CD4-positive, alpha-beta T cell treated with Interferon alpha-2 for 1 hour (primary cell): Measurements from ENCODE around the gene NOTCH4.
A peak's percentile ranks its signal among the peaks of the same experiment; 100 is the strongest.

Experiments
- DNase-seq, 2 donors: peaks; one replicate each; pipeline ENCODE4 v3.0.0-alpha.2; 2020 to 2022

The NOTCH4 gene

DNA sequence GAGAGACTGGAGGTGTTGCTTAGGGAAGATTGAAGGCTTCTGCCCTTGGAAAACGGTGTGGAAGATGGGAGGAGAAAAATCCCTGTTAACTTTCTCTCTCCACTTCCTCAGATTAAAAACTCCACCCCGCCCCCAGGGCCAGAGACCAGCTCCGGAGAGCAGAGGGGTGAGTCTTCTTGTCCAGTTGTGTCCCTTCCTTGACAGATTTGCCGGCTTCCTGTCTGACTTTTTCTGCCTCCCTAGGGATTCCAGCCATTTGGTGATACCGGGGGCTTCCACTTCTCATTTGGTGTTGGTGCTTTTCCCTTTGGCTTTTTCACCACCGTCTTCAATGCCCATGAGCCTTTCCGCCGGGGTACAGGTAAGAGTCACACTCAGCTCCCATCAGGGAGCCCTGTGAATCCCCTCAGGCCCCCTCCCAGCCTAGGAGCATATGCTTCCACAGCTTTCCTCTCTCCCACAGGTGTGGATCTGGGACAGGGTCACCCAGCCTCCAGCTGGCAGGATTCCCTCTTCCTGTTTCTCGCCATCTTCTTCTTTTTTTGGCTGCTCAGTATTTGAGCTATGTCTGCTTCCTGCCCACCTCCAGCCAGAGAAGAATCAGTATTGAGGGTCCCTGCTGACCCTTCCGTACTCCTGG is 44.0 kb downstream of the NOTCH4 start:
- DNase-seq: no peak

DNA sequence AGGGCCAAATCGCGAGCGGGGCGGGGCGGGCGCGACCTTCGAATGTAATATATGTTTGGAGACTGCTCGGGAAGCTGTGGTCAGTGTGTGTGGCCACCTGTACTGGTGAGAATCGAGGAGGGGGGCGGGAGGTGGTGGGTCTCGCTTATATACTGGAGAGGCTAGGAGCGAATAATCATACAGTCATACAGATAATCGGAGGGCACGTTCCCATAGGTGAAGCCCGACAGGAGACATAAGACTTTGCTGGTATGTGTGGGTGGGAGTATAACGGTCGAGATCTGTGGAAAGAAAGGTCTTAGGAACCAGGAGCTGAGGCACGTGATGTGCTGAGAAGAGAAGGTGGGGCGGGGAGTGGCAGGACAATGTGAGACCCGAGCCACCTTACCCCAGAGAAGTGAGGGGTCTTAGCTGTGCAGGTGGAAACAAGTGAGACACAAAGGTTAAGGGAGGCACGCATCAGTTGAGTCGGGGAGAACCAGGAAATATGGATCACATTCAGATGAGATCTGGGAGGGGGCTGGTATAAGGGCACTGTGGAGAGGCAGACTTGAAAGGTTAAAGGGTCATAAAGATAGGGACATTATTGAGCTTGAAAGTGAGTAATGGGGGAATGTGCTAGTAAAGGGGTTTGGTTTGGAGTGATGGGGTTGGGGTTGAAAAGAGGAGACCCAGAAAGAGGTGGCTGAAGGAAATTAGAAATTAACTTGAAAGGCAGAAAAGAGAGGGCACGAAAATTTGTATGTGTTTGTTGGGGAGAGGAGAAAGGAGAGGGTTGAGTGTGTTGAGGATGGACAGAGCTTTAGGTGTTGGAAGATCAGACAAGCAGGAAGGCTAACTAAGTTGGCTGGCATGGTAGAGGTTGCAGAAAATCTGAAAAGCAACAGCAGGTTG is 45.1 kb downstream of the NOTCH4 start:
- DNase-seq: no peak

DNA sequence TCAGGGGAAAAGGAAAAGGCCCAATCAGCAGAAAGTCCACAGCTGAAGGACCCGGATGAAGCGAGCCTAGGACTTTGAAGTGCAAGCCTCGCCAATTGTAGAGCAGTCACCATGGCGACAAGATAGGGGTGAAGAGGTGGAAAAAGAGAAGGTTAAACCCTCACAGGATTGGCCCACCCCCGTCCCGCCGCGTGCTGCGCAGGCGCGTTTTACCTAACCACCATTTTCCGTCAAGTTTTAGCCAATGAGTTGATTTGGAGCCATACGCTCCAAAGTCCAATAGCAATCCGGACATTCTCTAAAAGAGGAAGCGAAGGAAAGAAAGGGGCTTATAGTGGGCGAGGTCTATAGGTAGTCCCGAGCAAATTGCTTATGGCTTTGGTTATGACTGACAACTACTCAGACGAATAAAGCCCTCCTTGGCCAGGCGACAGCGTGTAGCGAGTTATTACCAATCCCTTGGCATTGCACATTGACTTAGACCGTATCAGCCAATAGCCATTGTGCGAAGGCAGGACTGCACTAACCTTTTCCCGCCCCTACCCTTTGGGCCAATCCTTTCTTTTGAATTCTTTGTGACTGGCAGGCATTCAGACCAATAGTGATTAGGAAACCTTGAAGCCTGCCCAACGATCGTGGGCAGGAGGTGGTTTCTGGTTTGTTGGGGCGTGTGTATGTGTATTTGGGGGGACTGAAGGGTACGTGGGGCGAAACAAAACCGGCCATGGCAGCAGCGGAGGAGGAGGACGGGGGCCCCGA is 45.9 kb downstream of the NOTCH4 start, which contains the start of gene RNF5:
Gene RNF5 (plus strand): TSS at position 618 of the 759 bp plus-strand sequence. CDS start 107 bp downstream, at position 725.
- peak; percentile 98 to 99 for DNase-seq

DNA sequence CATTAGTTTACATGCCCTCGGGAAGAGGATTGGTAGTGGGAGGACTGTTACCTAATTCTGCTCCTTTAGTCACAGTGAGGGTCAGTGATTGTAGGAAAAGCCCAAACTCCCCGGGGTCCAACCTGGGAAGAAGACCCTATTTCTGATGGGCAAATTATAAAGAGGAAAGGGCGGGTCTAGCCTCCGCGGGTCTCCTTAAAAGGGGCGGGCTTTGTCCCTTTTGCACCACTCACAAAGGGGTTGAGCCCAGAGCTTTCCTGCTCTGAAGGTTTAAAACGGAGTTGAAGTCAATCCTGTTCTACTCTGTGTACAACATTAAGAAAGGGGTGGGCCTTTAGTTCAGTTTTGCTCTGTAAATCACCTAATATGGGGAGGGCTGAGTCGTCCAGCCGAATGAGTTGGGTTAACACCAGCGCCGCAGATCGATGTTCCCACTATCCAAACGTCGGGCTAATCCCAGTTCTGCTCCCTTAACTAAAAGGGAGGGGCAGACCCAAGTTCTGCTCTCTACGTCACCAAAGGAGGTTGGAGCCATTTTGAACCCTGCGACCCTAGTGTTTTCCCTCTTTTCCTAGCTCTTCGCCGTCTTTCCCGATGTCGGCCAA is 46.6 kb downstream of the NOTCH4 start:
- peak in 1 of 2 donors; percentile 70 for DNase-seq

DNA sequence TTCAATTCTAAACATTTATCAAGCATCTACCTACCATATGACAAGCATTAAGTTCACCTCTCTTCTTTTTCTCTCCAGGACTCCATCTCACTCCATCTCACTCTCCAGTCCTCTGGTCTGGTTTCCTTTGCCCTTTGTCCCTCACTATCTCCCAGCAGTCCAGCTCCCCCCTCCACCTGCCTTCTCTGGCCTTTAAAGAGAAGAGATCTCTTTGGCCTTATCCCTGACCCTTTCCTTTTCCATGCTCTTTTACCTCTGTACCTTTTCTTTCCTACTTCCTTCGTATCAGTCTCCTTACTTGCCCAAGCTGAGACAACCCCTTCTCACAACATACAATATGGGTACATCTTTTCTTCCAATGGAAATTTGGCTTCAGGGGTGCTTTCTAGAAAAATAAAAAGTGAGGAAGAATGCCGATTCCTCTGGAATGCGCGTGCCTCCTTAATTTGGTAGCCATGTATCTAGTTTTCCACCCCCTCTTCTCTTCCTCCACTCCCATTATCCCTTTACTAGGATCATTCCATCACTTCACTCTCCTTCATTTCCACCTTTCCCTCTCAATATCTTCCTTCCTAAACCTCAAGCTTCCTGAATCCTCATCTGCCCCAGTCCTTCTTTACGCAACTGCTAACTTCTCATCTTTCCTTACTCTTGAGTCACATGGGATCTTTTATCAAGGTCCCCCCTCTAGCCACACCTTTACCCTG is 47.2 kb downstream of the NOTCH4 start:
- DNase-seq: no peak

DNA sequence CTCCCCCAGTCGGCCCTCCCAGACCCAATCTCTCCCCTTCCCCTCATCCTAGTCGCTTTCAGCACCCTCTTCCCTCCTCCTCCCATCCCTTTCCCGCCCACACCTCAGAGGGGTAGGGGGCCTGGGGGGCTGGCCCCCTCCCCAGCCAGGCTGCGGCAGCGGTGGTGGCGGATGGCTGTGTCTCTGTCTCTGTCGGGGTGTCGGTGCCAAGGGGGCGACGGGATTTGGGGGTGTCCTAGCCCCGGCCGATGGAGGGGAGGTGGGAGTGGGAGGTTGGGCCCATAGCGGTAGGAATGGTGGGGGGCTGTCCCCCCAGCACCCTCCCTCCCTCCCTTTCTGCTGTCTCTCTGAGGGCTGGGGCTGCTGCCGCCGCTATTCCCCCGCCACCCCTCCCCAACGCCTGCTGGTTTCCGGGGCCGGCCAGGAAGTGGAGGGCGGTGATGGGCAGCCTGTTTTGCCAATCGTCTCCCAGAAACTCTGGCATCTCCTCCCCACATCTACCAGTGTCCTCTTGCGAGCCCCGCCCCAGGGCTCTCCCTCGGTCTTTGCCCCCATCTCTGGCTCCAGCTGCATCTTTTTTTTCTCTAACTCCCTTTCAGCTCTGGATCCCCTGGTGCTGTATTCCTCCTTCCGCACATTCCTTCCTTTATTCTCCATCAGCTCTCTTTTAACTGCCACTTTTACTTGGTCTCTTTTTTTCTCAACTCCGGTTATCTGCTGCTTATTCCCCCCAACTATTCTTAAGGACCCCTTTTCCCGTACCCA is 48.0 kb downstream of the NOTCH4 start, which contains the start of gene AGPAT1:
Gene AGPAT1 (minus strand): TSS at position 374 of the 765 bp plus-strand sequence. CDS start 4,588 bp downstream, outside the sequence.
- peak; percentile 95 to 97 for DNase-seq

DNA sequence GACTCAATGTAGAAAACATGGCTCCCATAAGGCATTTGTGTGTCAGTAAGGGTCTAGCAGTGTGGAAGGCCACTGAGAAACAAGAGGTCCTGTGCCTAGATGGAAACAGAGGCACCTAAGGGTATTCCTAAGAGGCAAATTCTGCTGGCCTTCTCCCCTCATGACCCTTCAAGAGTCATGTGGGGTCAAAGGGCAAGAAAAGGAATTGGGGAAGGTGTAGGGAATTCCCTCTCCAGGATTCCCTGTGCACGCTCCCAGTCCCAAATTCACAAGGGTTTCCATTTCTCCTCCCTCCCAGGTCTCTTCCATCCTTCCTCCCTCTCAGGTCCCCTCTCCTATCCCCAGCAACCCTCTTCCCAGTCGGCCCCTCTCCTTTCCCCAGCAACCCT is 48.6 kb downstream of the NOTCH4 start:
- DNase-seq: no peak

DNA sequence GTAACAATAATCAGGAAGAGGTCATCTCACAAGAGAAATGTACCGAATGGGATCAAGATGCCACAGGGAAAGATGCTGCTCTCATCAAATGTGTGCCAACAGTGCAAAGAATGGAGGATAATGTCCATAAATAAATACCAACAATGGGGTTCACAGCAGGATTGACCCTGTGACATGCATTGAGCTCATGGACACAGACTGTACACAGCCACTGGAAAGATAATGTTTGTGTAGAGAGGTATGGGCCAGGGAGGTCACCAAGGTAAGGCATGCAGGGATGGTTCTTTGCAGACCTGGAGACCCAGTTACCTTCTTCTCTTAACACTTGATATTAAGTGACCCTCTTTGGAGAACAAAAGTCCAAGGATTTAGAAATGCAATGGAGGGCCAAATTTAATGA is 49.5 kb downstream of the NOTCH4 start:
- no peak for DNase-seq

DNA sequence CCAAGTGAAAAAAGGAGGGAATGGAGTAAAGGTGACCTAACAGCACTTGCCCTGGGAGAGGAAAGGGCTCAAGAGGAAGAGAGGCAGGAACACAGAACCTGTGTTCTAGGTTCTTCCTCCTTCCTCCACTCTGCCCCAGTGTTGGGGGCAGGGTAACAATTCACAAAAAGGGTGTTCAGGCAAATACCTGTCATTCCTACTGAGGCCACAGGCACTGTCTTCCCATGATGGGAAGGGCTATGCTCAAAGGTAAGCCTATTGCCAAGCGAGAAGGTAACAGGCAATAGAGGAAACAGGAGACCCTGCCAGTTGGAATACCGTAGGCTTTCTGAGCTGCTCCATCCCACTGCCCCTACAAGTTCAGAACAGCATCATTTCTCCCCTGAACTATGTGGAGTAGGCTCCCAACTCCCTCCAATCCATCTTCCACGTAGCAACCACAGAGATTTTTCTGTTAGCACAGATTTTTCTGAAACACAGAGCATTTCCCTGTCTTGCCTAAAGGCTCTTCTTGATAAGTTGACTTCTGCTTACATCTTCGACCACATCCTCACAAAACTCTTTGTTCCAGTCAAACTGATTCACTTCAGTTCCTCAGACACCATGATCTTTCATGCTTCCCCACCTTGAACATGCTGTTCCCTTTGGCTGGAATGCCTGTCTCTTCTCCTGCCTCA is 50.7 kb downstream of the NOTCH4 start:
- DNase-seq: no peak

DNA sequence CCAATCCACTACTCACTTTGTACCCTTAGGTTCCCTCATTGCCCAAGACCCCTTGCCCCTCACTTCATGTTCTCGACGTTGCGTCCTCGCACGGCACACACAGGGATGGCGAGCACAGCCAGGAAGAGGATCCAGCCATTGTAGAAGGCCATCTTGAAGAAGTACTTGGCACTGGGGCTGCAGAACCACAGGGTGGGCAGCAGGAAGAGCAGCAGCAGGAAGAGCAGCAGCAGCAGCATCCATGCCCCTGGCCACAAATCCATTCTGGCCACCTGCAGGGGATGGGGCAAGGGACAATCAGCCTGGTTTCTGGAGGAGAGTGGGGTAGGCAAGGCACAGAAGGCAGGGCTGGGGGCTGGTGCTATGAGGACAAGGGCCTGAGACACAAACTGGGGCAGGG is 52.6 kb downstream of the NOTCH4 start:
- no peak for DNase-seq

DNA sequence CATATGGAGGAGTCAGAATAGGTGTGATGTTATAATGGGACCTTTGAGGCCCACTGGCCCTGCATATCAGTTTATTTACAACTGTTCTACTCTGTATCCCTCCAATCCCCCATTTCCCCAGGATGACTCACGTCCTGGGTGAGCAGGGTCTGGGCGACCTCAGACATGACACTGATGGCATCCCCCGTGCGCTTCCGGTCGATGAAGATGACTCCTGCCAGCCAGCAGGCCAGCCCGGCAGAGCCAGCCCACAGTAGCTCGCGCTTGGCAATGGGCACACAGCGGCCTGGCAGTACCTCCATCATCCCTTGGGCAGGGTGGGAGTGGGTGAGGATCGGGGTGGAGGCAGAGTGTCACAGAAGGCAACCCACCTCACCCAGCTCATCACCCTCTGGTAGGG is 53.6 kb downstream of the NOTCH4 start:
- DNase-seq: no peak

DNA sequence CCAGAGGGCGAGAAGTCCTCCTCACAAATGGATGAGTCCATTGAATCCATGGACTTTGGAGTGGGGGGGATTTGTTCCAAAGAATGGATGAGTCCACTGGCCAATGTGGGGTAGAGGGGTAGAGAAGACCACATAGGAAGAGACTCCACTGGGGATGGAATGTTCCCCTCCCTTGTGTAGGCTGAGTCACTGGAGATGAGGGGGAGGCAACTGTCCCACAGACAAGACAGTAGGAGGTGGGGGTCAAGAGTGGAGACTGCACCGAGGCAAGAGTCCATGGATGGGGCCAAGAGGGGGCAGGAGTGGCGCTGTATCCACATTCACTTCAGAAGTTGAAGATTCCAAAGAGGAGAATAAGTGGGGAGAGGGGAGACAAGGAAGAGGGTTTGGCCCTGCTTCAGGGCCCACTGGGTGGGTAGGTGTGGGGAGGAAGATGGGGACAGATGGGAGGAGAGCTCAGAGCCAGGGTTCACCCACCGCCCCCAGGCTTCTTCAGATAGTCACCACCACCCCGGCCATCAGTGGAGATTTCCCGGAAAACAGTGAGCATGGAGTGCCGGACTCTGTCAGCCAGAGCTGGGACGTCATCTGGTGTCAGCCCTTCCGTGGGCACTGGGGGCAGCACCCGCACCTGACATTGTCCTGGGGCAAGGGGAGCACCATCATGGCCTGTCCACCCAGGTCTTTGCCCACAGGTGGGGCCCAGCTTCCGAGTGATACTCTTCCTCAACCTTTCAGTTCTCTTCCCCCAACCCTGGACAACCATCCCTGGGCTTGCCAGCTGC is 54.9 kb downstream of the NOTCH4 start:
- no peak for DNase-seq

DNA sequence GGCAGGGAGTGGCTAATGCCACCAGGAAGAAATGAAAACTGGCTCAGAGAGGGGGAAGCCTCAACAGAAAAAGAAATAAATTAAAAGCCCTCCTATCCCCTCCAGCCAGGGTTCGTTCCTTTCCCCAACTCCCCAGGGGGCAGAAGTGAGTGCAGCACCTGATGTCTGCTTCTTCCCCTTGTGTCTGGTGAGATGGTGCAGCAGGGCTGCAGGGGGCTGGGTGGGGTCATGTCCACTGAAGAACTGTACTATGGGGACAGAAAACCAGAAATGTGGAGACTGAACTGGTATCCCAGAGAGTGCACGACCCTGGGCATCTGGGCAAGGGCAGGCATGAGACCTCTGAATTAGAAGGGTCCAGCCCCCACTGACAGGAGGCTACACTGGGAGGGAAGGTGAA is 55.5 kb downstream of the NOTCH4 start:
- no peak for DNase-seq

DNA sequence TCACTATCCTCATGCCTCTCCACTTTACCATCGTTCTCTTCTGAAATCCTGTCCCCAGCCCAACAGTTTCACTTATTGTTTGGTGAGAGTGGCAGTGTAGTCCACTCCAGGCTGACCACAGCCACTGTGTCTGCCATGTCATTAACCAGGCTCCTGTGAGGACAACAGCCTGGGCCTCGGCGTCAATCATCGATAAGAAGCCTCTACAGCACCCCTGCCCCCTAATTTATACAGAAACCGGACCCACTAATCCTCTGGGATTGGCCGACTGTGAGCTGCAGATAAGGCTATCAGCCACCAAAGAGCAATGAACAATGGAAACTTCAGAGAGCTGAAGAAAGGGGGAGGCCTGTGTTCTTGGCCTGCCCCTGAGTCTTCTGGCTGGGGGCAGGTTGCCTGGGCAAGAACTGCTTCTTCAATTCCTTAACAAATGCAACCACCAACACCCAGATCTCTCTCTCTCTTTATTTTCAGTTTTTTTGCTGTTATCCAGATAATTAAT is 56.1 kb downstream of the NOTCH4 start:
- DNase-seq: no peak

DNA sequence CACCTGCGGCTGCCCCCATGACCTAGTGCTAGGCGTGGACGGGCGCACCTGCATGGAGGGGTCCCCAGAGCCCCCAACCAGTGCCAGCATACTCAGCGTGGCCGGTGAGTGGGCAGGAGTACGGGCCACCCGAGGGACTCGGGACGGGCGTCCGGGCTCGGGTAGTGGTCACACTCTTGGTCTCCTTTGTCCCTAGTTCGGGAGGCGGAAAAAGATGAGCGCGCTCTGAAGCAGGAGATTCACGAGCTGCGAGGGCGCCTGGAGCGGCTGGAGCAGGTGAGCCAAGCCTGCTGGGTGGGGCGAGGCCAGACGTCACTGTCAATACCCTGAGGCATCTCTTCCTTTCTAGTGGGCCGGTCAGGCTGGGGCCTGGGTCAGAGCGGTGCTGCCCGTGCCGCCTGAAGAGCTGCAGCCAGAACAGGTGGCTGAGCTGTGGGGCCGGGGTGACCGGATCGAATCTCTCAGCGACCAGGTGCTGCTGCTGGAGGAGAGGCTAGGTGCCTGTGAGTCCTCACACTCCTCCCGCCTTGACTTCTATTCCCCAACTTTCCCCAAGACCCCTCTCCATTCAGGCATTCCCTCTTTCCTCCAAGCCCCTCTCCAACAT is 56.6 kb downstream of the NOTCH4 start:
- no peak for DNase-seq

DNA sequence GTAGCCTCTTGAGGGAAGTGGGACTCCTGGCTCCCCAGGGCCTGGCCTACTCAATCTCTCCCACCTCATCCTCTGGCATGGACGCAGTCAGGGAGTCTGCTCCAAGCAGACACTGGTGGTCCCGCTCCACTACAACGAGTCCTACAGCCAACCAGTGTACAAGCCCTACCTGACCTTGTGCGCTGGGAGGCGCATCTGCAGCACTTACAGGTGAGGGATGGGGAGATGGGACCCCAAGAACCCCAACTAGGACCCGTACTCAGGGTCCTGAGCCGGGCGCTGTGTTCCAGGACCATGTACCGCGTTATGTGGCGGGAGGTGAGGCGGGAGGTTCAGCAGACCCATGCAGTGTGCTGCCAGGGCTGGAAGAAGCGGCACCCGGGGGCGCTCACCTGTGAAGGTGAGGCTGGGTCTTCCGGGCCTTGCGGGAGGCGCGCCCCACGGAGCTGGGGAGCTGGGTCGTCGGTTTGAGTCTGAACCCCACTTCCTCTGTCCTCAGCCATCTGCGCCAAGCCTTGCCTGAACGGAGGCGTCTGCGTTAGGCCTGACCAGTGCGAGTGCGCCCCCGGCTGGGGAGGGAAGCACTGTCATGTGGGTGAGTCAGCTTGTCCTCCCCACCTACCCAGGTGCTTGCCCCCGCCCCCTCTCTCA is 57.3 kb downstream of the NOTCH4 start:
- no peak for DNase-seq

DNA sequence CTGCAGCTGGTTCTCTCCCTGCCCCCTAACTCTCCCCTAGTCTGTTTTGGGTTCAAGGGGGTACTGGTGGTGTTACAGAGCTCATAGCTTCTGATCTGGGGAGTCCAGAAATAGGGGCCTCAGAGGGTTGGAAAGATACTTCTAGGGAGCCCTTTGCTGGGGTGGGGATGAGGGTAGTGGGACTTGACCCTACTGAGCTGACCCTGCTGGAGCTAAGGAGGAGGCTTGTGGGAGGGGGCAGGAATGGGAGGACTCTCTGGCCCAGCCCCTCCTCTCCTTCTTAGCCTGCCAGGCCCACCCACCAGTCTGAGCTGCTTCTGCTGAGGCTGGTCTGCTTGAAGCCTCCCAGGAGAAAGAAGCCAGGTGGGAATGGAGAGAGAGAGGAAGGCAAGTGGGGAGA is 59.6 kb downstream of the NOTCH4 start, which contains the start of gene EGFL8:
Gene EGFL8 (plus strand): TSS at position 301 of the 400 bp plus-strand sequence. CDS start 1,571 bp downstream, outside the sequence.
- DNase-seq: no peak

DNA sequence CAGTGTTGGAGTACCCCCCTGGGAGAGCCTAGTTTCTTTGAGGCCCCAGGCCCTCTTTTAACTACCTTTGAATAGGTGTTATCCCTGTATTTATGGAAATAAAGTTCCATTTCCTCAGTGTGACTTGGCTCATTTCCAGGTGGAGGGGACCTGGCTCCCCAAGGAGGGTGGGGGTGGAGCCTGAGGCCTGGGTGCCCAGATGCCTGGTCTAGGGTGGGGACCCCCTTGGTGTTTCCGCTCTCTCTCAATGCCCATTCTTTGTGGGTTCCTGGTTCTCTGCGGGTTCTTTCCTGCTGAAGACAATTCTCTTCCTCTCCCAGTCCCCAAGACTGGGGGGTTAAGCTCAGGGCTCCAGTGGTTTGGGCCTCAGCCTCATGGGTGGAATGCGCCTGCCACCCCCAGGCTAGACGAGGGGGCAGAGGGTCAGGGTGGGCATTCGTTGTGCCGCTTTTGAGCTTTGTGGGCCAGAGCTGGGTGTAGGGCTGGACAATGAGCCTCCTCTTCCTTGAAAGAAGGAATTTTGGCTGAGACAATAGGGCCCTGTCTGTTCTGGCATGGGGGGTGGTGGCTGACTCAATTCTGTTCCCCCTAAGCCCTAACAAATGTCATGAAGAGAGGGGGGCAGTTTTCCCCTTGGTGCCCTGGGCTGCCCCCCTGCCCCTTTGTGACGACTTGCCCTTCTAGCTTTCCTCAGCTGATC is 60.2 kb downstream of the NOTCH4 start:
- no peak for DNase-seq
